ENCODE data around the gene RHEX.
"Not testable (repeated sequence)": the region's sequence is repeated elsewhere in the genome, so short reads cannot be mapped to it uniquely, and the experiment has no call there.

RHEX gene

GRCh38 chr1:206060844-206061243 lies 7.9 kb downstream of the RHEX start:
- TF ChIP-seq, protein P1, sequence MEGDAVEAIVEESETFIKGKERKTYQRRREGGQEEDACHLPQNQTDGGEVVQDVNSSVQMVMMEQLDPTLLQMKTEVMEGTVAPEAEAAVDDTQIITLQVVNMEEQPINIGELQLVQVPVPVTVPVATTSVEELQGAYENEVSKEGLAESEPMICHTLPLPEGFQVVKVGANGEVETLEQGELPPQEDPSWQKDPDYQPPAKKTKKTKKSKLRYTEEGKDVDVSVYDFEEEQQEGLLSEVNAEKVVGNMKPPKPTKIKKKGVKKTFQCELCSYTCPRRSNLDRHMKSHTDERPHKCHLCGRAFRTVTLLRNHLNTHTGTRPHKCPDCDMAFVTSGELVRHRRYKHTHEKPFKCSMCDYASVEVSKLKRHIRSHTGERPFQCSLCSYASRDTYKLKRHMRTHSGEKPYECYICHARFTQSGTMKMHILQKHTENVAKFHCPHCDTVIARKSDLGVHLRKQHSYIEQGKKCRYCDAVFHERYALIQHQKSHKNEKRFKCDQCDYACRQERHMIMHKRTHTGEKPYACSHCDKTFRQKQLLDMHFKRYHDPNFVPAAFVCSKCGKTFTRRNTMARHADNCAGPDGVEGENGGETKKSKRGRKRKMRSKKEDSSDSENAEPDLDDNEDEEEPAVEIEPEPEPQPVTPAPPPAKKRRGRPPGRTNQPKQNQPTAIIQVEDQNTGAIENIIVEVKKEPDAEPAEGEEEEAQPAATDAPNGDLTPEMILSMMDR (conservative IDR thresholded peaks at IDR 0.05; ENCODE audit: low read depth, low read length) = no peak
- no peak for DNase-seq (ENCODE audit: low read depth)
- H3K4me3 ChIP-seq (ENCODE audit: low read length) = no peak overlapping the region

- DNase-seq (ENCODE audit: low read depth) = no peak
- H3K4me3 ChIP-seq (ENCODE audit: low read length) = no peak overlapping the region
- TF ChIP-seq, protein P1 (conservative IDR thresholded peaks at IDR 0.05; ENCODE audit: low read depth, low read length) = no peak
These were observed 9.5 kb downstream of the RHEX start for GRCh38 chr1:206062464-206062863.

DNA sequence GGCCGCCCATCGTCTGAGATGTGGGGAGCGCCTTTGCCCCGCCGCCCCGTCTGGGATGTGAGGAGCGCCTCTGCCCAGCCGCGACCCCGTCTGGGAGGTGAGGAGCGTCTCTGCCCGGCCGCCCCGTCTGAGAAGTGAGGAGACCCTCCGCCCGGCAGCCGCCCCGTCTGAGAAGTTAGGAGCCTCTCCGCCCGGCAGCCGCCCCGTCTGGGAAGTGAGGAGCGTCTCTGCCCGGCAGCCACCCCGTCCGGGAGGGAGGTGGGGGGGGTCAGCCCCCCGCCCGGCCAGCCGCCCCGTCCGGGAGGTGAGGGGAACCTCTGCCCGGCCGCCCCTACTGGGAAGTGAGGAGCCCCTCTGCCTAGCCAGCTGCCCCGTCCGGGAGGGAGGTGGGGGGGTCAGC lies 11.0 kb downstream of the RHEX start:
- not testable (repeated sequence) for H3K4me3 ChIP-seq (ENCODE audit: low read length); DNase-seq (ENCODE audit: low read depth)

GRCh38 chr1:206064501-206064900 lies 11.5 kb downstream of the RHEX start:
- not testable (repeated sequence) for H3K4me3 ChIP-seq (ENCODE audit: low read length)

GRCh38 chr1:206065547-206066145 lies 12.7 kb downstream of the RHEX start:
- TF ChIP-seq, protein P1 (conservative IDR thresholded peaks at IDR 0.05; ENCODE audit: low read depth, low read length) = no peak
- no peak for DNase-seq (ENCODE audit: low read depth)
- no peak overlapping the region for H3K4me3 ChIP-seq (ENCODE audit: low read length)

More at GRCh38 chr1:206064501-206064900, 11.5 kb downstream of the RHEX start:
- not testable (repeated sequence) for DNase-seq (ENCODE audit: low read depth)

- TF ChIP-seq, protein P1 (conservative IDR thresholded peaks at IDR 0.05; ENCODE audit: low read depth, low read length) = no peak
- no peak for DNase-seq (ENCODE audit: low read depth)
- no peak overlapping the region for H3K4me3 ChIP-seq (ENCODE audit: low read length)
These were observed 13.7 kb downstream of the RHEX start for GRCh38 chr1:206066479-206067171.

GRCh38 chr1:206067486-206068227 lies 14.7 kb downstream of the RHEX start:
- DNase-seq (ENCODE audit: low read depth) = no peak
- no peak overlapping the region for H3K4me3 ChIP-seq (ENCODE audit: low read length)
- TF ChIP-seq, protein P1 (conservative IDR thresholded peaks at IDR 0.05; ENCODE audit: low read depth, low read length) = no peak

DNA sequence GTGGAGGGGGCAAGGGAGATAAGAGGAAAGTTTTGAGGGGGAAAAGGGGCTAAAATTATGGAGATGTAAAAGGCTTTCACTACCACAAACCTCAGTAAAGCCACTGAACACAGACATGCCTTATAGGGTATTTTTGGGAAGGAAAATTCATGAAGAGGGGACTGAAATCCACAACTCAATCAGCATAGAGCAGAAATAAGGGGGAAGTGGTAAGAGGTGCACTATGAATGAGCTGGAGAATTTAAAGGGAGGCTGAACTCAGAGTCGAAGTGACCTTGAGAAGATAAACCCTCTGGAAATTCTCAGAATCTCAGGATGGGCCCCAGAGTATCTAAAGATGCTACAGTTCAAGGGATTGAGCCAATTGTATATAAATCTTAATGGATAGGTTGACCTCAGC lies 15.3 kb downstream of the RHEX start:
- TF ChIP-seq, protein P1 (conservative IDR thresholded peaks at IDR 0.05; ENCODE audit: low read depth, low read length) = no peak
- no peak for DNase-seq (ENCODE audit: low read depth)
- no peak overlapping the region for H3K4me3 ChIP-seq (ENCODE audit: low read length)

Data from retinal pigment epithelial cell (primary cell).